ENCODE results near the gene SPSB2. TPM values are rescaled to one million over a fixed set of nuclear protein-coding genes. Genes with fewer than 3 reads are reported as not detected.
A peak's percentile ranks its signal among the peaks of the same experiment; 100 is the strongest.

The SPSB2 gene
- total RNA-seq, 4 donors from 2014 or later: 3.0 to 16.5 (median 7.5) TPM

DNA sequence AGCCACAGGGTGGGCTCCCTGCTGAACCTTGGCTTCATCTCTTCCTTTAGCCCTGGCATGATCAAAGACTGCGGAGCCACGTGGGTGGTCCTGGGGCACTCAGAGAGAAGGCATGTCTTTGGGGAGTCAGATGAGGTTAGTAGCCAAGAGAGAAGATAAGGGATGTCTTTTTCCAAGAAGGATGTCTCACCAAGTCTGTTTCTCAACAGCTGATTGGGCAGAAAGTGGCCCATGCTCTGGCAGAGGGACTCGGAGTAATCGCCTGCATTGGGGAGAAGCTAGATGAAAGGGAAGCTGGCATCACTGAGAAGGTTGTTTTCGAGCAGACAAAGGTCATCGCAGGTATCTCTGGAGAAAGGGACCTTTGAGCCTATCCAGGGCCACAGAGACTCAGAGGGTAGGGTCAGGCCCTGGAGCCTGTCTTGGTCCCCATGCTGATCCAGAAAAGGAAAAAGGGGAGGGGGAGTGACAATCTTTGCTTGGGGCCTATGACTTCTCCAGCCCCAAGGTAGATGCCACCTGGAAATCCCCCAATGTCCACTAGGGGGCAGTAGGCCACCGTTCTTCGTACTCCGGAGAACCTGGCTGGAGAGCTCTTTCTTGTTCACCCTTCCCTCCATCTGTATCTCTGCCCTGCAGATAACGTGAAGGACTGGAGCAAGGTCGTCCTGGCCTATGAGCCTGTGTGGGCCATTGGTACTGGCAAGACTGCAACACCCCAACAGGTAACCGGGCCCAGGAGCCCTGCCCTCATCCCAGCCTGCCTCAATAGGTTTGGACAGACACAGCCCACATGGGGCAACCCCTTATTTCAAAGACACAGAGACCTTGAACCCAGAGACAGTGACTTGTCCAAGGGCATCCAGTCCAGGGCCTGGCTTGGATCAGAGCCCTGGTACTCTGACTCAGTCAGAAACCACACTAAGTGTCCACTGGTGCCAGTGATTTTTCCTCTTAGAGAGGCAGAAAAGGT, 3.8 kb downstream of the SPSB2 start:
- H3K4me3 ChIP-seq: peak overlapping the region; percentile 97
- TF ChIP-seq, protein P1, sequence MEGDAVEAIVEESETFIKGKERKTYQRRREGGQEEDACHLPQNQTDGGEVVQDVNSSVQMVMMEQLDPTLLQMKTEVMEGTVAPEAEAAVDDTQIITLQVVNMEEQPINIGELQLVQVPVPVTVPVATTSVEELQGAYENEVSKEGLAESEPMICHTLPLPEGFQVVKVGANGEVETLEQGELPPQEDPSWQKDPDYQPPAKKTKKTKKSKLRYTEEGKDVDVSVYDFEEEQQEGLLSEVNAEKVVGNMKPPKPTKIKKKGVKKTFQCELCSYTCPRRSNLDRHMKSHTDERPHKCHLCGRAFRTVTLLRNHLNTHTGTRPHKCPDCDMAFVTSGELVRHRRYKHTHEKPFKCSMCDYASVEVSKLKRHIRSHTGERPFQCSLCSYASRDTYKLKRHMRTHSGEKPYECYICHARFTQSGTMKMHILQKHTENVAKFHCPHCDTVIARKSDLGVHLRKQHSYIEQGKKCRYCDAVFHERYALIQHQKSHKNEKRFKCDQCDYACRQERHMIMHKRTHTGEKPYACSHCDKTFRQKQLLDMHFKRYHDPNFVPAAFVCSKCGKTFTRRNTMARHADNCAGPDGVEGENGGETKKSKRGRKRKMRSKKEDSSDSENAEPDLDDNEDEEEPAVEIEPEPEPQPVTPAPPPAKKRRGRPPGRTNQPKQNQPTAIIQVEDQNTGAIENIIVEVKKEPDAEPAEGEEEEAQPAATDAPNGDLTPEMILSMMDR (IDR thresholded peaks at IDR 0.05): peak; percentile 82 to 89
- TF ChIP-seq EP300 (IDR thresholded peaks at IDR 0.05) (no peak), POLR2AphosphoS5 (IDR thresholded peaks at IDR 0.05) (no peak)
- DNase-seq (ENCODE audit: low spot score in 2 of 2): peak in 1 of 2 donors; percentile 89
- H3K36me3 ChIP-seq: peaks cover 36% of the 10 kb centered on the region
- WGBS: 29% methylated on average over 10 of the region's 12 CpGs
- peaks cover 64% of the 10 kb centered on the region for H3K4me1 ChIP-seq
- H3K9me3 ChIP-seq: no peaks in the 10 kb centered on the region
- H3K27ac ChIP-seq: no peak overlapping the region
- no peaks in the 10 kb centered on the region for H3K27me3 ChIP-seq

DNA sequence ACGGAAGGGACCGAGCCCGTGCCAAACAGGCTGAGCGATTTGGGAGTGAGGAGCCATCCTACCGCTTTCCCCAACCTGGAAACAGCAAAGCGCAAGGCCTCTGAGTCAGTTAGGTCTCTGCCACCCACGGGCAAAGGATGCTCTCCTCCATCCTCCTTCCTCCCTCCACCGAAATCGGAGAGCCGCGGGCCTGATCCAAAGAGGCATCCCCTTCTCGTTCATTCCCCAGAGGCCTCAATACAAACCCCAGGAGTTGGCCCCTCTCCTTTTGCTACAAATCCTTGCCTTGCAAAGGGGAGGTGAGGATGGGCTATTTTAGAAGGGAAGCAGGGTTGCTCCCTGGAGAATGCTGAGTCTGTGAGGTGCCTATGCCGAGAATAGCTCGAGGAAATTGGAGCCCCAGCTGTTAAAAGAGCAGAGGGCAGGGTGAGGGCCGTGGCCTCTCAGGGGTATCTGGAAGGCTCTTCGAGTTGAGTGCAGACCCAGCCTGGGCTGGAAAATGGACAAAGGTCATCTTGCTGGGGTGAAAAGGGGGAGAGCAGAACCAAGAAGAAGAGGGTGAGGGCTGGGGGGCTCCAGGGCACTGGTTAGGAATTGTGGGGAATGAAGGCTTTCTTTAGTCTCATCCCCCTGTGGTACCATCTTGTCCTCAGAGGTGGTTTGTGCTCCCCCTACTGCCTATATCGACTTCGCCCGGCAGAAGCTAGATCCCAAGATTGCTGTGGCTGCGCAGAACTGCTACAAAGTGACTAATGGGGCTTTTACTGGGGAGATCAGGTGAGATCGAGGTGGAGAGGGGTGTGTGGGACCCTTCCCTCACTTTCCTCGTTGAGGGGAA, 4.7 kb downstream of the SPSB2 start:
- no peaks in the 10 kb centered on the region for H3K9me3 ChIP-seq
- H3K4me3 ChIP-seq: peak overlapping the region; percentile 97
- H3K27me3 ChIP-seq: no peaks in the 10 kb centered on the region
- WGBS: 13% methylated on average over 17 of the region's 22 CpGs
- DNase-seq (ENCODE audit: low spot score in 2 of 2): no peak
- H3K4me1 ChIP-seq: peaks cover 55% of the 10 kb centered on the region
- TF ChIP-seq POLR2A (IDR thresholded peaks at IDR 0.05) (no peak), EP300 (IDR thresholded peaks at IDR 0.05) (no peak), POLR2AphosphoS5 (IDR thresholded peaks at IDR 0.05) (no peak)
- TF ChIP-seq, protein P1 (IDR thresholded peaks at IDR 0.05): no peak
- H3K36me3 ChIP-seq: peaks cover 45% of the 10 kb centered on the region
- peak overlapping the region; percentile 94 for H3K27ac ChIP-seq

DNA sequence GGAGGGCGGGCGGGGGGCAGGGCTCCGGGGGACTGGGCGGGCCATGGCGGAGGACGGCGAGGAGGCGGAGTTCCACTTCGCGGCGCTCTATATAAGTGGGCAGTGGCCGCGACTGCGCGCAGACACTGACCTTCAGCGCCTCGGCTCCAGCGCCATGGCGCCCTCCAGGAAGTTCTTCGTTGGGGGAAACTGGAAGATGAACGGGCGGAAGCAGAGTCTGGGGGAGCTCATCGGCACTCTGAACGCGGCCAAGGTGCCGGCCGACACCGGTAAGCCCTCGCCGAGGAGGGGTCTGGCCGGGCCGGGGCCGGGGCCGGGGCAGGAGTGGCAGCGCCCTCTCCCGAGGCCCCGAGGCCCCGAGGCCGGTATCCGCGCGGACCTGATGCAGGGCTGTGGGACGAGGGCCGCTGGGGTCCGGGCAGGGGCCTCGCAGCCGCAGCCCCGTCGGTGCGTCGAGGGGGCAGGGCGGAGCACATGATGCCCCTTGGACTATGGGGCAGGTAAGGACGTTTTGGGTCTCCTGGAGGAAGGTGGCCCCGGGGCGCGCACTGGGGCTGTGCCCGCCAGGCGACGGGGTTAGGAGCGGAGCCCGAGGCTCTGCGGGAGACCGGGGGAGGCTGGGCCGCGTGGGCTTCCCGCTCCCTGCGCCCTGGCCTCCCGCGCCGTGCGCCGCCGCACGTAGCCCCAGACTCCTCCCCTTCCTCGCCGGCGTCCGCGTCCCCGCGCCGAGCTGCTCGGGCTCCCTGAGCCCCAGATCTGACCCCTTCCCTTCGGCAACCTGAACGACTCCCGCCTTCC, 5.5 kb downstream of the SPSB2 start, which contains the start of gene TPI1:
TPI1 (plus strand) TSS at position 119 of the 798 bp plus-strand sequence; CDS start at position 155, 36 bp downstream.
- H3K4me1 ChIP-seq: peaks cover 52% of the 10 kb centered on the region
- no peaks in the 10 kb centered on the region for H3K9me3 ChIP-seq
- 0% methylated on average over 5 of the region's 86 CpGs for WGBS
- H3K4me3 ChIP-seq: peak within 1 kb of the TSS; percentile 97
- no peaks in the 10 kb centered on the region for H3K27me3 ChIP-seq
- TF ChIP-seq POLR2AphosphoS5 (IDR thresholded peaks at IDR 0.05): peak; percentile 75 to 87 (median 81)
- no peak for TF ChIP-seq EP300 (IDR thresholded peaks at IDR 0.05)
- TF ChIP-seq, protein P1 (IDR thresholded peaks at IDR 0.05): no peak
- peak; percentile 83 to 95 for TF ChIP-seq POLR2A (IDR thresholded peaks at IDR 0.05)
- peaks cover 53% of the 10 kb centered on the region for H3K36me3 ChIP-seq
- DNase-seq (ENCODE audit: low spot score in 2 of 2): no peak
- peak within 1 kb of the TSS; percentile 94 for H3K27ac ChIP-seq

DNA sequence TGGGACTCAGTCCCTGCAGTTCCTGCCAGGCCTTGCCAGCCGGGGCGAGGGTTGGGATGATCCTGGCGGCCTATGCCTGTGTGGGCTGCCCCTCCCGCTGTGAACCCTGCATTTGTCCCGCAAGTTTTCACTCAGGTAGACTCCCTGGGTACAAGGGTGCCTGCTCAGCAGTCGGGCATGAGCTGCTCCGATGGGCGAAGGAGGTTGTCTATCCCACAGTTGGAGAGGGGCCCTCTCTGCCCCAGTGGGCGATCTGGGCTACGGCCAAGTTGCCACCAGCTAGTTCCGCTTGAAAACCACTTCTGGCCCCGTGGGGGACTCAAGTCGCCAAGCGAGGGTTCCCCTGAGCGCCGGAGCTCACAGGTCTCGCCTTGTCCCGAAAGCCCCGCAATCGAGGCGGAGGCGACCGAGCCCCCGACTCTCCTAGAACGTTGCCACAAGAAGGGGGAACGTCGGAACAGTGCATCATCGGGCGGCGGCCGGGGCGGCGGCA, 6.1 kb downstream of the SPSB2 start:
- Histone ChIP-seq H3K27me3 (no peaks in the 10 kb centered on the region), H3K36me3 (peaks cover 59% of the 10 kb centered on the region)

More for the DNA sequence above, 6.1 kb downstream of the SPSB2 start:
- Histone ChIP-seq H3K4me3 (peak overlapping the region; percentile 97), H3K4me1 (peaks cover 46% of the 10 kb centered on the region), H3K9me3 (no peaks in the 10 kb centered on the region), H3K27ac (peak overlapping the region; percentile 94)
- DNase-seq (ENCODE audit: low spot score in 2 of 2): peak; percentile 91 to 95
- 0% methylated on average over 6 of the region's 33 CpGs for WGBS
- no peak for TF ChIP-seq POLR2A (IDR thresholded peaks at IDR 0.05)
- TF ChIP-seq, protein P1 (IDR thresholded peaks at IDR 0.05): no peak
- no peak for TF ChIP-seq POLR2AphosphoS5 (IDR thresholded peaks at IDR 0.05)
- no peak for TF ChIP-seq EP300 (IDR thresholded peaks at IDR 0.05)

Measured in suprapubic skin (tissue), 4 donors.